C4-2B (cell line): Measurements from ENCODE around the gene DUOX2.

ENCODE experiments used
- ZFX ChIP-seq: fragments of 450-650 bp; IDR thresholded peaks from 2 replicates; pipeline ENCODE4 v1.6.1; 2017
- TF ChIP-seq, protein P1 (sequence below): fragments of 450-650 bp; conservative IDR thresholded peaks from 2 replicates; pipeline ENCODE4 v1.5.1; 2017; ENCODE audit warnings: mild to moderate bottlenecking

DNA sequence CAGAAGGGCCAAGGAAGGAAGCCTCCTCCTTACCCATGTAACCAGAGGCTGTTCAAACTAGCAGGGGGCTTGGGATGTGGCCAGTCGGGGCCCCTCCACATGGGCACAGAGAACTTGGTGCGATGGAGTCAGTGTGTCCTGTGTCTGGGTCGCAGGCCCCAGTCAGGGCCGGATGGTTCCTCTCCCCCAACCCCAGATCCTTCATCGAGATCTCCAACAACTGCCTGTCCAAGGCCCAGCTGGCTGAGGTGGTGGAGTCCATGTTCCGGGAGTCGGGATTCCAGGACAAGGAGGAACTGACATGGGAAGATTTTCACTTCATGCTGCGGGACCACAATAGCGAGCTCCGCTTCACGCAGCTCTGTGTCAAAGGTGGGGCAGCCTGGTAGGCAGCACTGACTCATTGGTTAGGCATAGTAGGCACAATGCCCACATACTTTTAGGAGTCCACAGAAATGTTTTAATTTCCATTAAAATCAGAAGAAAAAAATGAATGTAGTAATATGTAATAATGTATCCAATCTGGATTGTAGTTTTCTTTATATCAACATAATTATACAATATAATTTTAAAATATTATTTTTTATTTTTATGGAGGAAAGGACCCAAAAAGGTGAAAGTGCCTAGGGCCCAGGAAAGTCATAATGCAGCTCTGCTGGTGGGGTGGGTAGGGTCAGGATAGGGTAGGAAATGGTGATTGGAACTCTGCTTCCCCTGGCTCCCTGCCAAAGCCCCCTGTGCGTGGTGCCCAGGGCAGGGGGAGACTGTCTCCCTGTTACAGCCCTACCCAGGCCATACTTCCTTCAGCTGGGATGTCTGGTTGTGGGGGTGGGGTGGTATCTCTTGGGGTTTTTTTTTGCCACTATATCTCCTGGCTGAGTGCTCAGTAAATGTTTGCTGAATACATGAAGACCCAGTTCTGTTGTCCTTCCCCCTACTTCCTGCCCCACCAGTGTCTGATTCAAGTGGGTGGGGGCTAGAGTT is 34.4 kb upstream of the DUOX2 start:
- TF ChIP-seq, protein P1, sequence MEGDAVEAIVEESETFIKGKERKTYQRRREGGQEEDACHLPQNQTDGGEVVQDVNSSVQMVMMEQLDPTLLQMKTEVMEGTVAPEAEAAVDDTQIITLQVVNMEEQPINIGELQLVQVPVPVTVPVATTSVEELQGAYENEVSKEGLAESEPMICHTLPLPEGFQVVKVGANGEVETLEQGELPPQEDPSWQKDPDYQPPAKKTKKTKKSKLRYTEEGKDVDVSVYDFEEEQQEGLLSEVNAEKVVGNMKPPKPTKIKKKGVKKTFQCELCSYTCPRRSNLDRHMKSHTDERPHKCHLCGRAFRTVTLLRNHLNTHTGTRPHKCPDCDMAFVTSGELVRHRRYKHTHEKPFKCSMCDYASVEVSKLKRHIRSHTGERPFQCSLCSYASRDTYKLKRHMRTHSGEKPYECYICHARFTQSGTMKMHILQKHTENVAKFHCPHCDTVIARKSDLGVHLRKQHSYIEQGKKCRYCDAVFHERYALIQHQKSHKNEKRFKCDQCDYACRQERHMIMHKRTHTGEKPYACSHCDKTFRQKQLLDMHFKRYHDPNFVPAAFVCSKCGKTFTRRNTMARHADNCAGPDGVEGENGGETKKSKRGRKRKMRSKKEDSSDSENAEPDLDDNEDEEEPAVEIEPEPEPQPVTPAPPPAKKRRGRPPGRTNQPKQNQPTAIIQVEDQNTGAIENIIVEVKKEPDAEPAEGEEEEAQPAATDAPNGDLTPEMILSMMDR: no peak
- TF ChIP-seq ZFX: no peak
